NCI-H187 treated with DMSO at 0.1 percent for 48 hours (cell line): ENCODE measurements around the gene G2E3.

ENCODE experiments used
- DNase-seq: peaks from one replicate; lab custom pipeline; 2025; lab: John Stamatoyannopoulos, UW

The G2E3 gene

DNA sequence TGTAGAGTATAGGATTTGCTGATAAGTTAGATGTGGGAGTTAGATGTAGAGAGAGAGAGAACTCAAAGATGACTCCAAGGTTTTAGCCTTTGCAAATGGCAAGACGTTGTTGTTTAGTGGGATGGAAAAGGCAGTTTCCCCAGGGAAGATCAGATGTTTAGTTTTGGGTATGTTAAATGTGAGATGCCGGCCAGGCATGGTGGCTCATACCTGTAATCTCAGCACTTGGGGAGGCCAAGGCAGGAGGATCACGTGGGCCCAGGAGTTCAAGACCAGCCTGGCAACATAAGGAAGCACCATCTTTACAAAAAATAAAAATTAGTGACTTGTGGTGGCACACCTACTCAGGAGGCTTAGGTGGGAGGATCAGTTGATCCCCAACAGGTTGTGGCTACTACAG lies 96.7 kb downstream of the G2E3 start:
- DNase-seq, result no peak

DNA sequence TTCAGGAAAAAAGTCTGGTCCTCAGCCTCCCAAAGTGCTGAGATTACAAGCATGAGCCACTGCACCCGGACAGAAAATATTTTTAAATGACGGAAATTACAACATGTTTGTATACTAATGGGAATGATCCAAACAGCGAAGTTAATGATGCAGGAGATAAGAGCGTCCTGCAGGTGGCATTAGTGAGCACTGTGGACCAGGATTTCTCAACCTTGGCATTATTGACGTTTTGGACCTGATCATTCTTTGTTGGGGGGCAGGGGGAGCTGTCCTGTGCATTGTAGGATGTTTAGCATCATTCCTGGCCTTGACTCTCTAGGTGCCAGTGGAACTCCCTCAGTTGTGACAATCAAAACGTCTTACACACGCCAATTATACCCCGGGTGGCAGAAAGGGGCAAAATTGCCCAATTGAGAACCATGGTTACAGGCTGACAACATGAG lies 97.3 kb downstream of the G2E3 start:
- no peak for DNase-seq

GRCh38 chr14:30657050-30657449 lies 98.1 kb downstream of the G2E3 start:
- no peak for DNase-seq

DNA sequence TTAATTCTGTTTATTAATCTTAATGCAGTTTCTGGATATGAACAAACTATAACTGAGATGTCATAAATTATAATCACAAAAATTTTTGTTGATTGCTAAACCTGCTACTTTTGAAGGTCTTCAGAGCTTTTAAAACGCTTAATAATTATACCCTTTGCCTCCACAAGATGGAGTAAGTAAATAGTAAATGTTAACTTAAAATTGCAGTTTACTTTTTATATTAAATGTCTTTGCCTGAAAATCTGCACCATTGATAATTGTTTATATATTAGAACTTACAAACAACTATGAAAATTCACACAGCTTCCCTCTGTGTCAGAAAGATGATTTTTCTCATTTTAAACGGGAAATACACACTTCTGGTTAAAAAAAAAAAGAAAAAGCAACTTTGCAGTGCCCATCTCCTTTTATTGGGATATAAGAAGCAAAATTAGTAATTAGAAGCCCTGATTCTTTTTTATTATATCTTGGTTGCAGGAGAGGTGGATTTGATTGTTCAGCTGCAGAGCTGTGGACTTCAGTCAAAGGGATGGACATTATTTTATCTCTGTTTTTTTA lies 98.7 kb downstream of the G2E3 start:
- DNase-seq, result no peak

DNA sequence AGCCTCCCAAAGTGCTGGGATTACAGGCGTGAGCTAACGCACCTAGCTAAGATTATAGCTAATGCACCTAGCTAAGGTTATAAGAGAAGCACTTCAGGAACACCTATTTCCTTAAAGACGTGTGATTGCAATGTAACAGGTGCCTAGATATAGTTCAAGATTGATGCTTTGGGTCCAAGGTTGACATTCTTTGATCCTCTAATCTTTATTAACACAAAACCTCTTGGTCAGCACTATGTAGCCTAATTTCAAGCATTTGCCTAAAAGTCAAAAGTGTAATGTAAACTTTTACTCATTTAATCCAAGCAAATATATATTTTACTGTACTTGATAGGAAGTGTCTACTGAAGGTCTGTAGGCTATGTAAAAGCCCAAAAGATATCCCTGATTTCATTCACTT lies 99.7 kb downstream of the G2E3 start:
- no peak for DNase-seq

GRCh38 chr14:30669594-30669993 lies 110.6 kb downstream of the G2E3 start:
- DNase-seq, result no peak
